ENCODE results near the gene RHOD. TPM values are rescaled to one million over a fixed set of nuclear protein-coding genes. Genes with fewer than 3 reads are reported as not detected.

RHOD gene
- polyA plus RNA-seq, 4 donors = 10.2 to 36.5 (median 32.2) TPM

GRCh38 chr11:67059671-67060070 is 3.0 kb downstream of the RHOD start:
- Histone ChIP-seq H3K27ac (ENCODE audit: low read depth in 1 of 3, low read length in 2 of 3) (no peak overlapping the region), H3K27me3 (ENCODE audit: control insufficient read depth in 3 of 3, insufficient read depth in 3 of 3, low read length in 3 of 3) (no peaks in the 10 kb centered on the region), H3K36me3 (ENCODE audit: control insufficient read depth in 3 of 3, insufficient read depth in 2 of 3, low read depth in 1 of 3, low read length in 3 of 3) (peaks cover 0 to 28% (median 0%) of the 10 kb centered on the region in 3 donors), H3K4me3 (ENCODE audit: low read depth in 1 of 3, low read length in 3 of 3) (no peak overlapping the region), H3K9me3 (ENCODE audit: control insufficient read depth in 2 of 2, insufficient read depth in 1 of 2, low read depth in 1 of 2, low read length in 1 of 2) (no peaks in the 10 kb centered on the region), H3K4me1 (ENCODE audit: control insufficient read depth in 3 of 3, insufficient read depth in 2 of 3, low read depth in 1 of 3, low read length in 2 of 3) (peaks cover 6 to 29% (median 7%) of the 10 kb centered on the region in 3 donors)
- 75 to 81% (median 79%) methylated on average over 3 of the region's 3 CpGs for WGBS, 3 donors
- FAIRE-seq = no peak
- DNase-seq = no peak

- Histone ChIP-seq H3K27ac (ENCODE audit: low read depth in 1 of 3, low read length in 2 of 3) (no peak overlapping the region), H3K4me3 (ENCODE audit: low read depth in 1 of 3, low read length in 3 of 3) (no peak overlapping the region), H3K36me3 (ENCODE audit: control insufficient read depth in 3 of 3, insufficient read depth in 2 of 3, low read depth in 1 of 3, low read length in 3 of 3) (peaks cover 0 to 28% (median 0%) of the 10 kb centered on the region in 3 donors), H3K27me3 (ENCODE audit: control insufficient read depth in 3 of 3, insufficient read depth in 3 of 3, low read length in 3 of 3) (no peaks in the 10 kb centered on the region), H3K9me3 (ENCODE audit: control insufficient read depth in 2 of 2, insufficient read depth in 1 of 2, low read depth in 1 of 2, low read length in 1 of 2) (no peaks in the 10 kb centered on the region), H3K4me1 (ENCODE audit: control insufficient read depth in 3 of 3, insufficient read depth in 2 of 3, low read depth in 1 of 3, low read length in 2 of 3) (peaks cover 6 to 26% (median 7%) of the 10 kb centered on the region in 3 donors)
- DNase-seq (no peak), FAIRE-seq (no peak)
- WGBS, 3 donors = 85 to 91% (median 88%) methylated on average over 7 of the region's 7 CpGs
Measured at GRCh38 chr11:67060111-67060522, 3.5 kb downstream of the RHOD start.

DNA sequence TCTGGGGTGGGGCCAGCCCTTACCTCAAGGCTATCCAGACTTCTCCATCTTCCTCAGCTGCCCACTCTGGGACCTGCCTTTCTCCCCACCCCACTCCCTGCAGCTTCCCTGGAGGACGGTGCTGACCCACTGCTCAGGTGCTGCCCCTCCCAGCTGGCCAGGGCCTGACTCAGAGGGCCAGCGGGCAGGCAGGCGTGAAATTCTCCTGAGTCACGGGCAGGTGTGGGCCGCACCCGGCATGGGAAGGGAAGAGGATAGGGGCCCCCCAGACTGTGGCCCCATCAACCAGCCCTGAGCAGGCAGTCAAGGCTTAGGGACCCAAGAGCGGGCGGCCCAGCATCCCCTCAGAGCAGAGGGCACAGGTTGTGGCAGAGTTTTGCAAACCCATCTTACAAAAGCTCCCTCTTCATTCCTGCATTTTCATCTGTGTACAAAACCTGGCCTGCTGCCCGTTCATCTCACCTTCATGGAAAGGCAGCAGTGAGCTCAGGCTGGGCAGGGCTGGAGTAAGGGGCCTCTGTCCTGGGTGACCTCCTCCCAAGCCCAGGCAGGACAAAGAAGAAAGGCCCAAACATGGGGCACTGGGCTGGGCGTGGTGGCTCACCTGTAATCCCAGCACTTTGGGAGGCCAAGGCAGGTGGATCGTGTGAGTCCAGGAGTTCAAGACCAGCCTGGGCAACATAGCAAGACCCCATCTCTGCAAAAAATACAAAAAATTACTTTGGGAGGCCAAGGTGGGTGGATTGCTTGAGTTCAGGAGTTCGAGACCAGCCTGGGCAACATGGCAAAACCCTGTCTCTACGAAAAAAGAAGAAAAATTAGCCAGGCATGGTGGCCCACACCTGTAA is 6.1 kb downstream of the RHOD start:
- peaks cover 0 to 4% (median 0%) of the 10 kb centered on the region in 3 donors for H3K4me1 ChIP-seq (ENCODE audit: control insufficient read depth in 3 of 3, insufficient read depth in 2 of 3, low read depth in 1 of 3, low read length in 2 of 3)
- FAIRE-seq = no peak
- H3K36me3 ChIP-seq (ENCODE audit: control insufficient read depth in 3 of 3, insufficient read depth in 2 of 3, low read depth in 1 of 3, low read length in 3 of 3) = peaks cover 0 to 46% (median 0%) of the 10 kb centered on the region in 3 donors
- DNase-seq = no peak
- WGBS, 3 donors = 69 to 82% (median 80%) methylated on average over 11 to 13 of the region's 13 CpGs
- no peaks in the 10 kb centered on the region for H3K9me3 ChIP-seq (ENCODE audit: control insufficient read depth in 2 of 2, insufficient read depth in 1 of 2, low read depth in 1 of 2, low read length in 1 of 2)
- H3K27me3 ChIP-seq (ENCODE audit: control insufficient read depth in 3 of 3, insufficient read depth in 3 of 3, low read length in 3 of 3) = no peaks in the 10 kb centered on the region
- H3K4me3 ChIP-seq (ENCODE audit: low read depth in 1 of 3, low read length in 3 of 3) = no peak overlapping the region
- H3K27ac ChIP-seq (ENCODE audit: low read depth in 1 of 3, low read length in 2 of 3) = no peak overlapping the region

GRCh38 chr11:67066333-67066709 is 9.7 kb downstream of the RHOD start:
- DNase-seq (no peak), FAIRE-seq (no peak)
- Histone ChIP-seq H3K4me3 (ENCODE audit: low read depth in 1 of 3, low read length in 3 of 3) (no peak overlapping the region), H3K27ac (ENCODE audit: low read depth in 1 of 3, low read length in 2 of 3) (no peak overlapping the region), H3K27me3 (ENCODE audit: control insufficient read depth in 3 of 3, insufficient read depth in 3 of 3, low read length in 3 of 3) (peaks cover 0 to 1% (median 0%) of the 10 kb centered on the region in 3 donors), H3K36me3 (ENCODE audit: control insufficient read depth in 3 of 3, insufficient read depth in 2 of 3, low read depth in 1 of 3, low read length in 3 of 3) (peaks cover 0 to 32% (median 0%) of the 10 kb centered on the region in 3 donors), H3K4me1 (ENCODE audit: control insufficient read depth in 3 of 3, insufficient read depth in 2 of 3, low read depth in 1 of 3, low read length in 2 of 3) (no peaks in the 10 kb centered on the region), H3K9me3 (ENCODE audit: control insufficient read depth in 2 of 2, insufficient read depth in 1 of 2, low read depth in 1 of 2, low read length in 1 of 2) (no peaks in the 10 kb centered on the region)
- 88 to 91% (median 91%) methylated on average over 3 of the region's 3 CpGs for WGBS, 3 donors

DNA sequence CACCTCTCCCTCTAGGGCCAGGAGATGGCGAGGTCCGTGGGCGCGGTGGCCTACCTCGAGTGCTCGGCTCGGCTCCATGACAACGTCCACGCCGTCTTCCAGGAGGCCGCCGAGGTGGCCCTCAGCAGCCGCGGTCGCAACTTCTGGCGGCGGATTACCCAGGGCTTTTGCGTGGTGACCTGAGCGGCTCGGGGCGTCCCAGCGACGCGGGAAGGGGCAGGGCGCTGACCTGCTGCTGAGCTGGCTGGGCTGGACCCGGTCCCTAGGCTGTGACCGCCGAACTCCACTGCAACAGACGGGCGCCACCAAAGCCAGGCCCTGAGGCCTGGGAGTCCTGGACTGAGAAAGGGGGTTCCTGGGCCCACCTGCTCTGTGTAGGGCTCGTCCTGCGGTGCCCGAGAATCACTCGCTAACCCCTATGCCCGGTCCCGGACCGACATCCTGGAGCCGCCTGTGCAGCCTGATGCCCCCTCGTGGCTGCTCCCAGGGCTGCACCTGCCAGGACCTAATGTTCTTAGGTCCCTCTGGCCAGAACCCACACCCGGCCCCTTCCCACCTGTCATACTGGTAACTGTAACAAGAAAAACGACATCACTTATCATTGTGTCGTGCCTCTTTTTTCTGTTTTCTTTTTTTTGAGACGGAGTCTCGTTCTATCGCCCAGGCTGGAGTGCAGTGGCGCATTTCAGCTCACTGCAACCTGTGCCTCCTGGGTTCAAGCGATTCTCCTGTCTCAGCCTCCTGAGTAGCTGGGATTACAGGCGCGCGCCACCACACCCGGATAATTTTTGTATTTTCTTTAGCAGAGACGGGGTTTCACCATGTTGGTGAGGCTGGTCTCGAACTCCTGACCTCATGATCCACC is 15.0 kb downstream of the RHOD start:
- Histone ChIP-seq H3K27me3 (ENCODE audit: control insufficient read depth in 3 of 3, insufficient read depth in 3 of 3, low read length in 3 of 3) (peaks cover 0 to 2% (median 0%) of the 10 kb centered on the region in 3 donors), H3K36me3 (ENCODE audit: control insufficient read depth in 3 of 3, insufficient read depth in 2 of 3, low read depth in 1 of 3, low read length in 3 of 3) (peaks cover 0 to 25% (median 0%) of the 10 kb centered on the region in 3 donors), H3K9me3 (ENCODE audit: control insufficient read depth in 2 of 2, insufficient read depth in 1 of 2, low read depth in 1 of 2, low read length in 1 of 2) (no peaks in the 10 kb centered on the region), H3K4me1 (ENCODE audit: control insufficient read depth in 3 of 3, insufficient read depth in 2 of 3, low read depth in 1 of 3, low read length in 2 of 3) (no peaks in the 10 kb centered on the region), H3K27ac (ENCODE audit: low read depth in 1 of 3, low read length in 2 of 3) (no peak overlapping the region), H3K4me3 (ENCODE audit: low read depth in 1 of 3, low read length in 3 of 3) (peak overlapping the region in 2 of 3 donors; percentile 6 to 8)
- FAIRE-seq (no peak), DNase-seq (peak; percentile 66 to 89)
- 46 to 58% (median 54%) methylated on average over 43 to 53 of the region's 53 CpGs for WGBS, 3 donors

- 83 to 85% (median 83%) methylated on average over 11 of the region's 11 CpGs for WGBS, 3 donors
- no peak overlapping the region for H3K27ac ChIP-seq (ENCODE audit: low read depth in 1 of 3, low read length in 2 of 3)
- H3K4me3 ChIP-seq (ENCODE audit: low read depth in 1 of 3, low read length in 3 of 3) = no peak overlapping the region
- H3K9me3 ChIP-seq (ENCODE audit: control insufficient read depth in 2 of 2, insufficient read depth in 1 of 2, low read depth in 1 of 2, low read length in 1 of 2) = no peaks in the 10 kb centered on the region
- H3K4me1 ChIP-seq (ENCODE audit: control insufficient read depth in 3 of 3, insufficient read depth in 2 of 3, low read depth in 1 of 3, low read length in 2 of 3) = peaks cover 0 to 4% (median 0%) of the 10 kb centered on the region in 3 donors
- H3K36me3 ChIP-seq (ENCODE audit: control insufficient read depth in 3 of 3, insufficient read depth in 2 of 3, low read depth in 1 of 3, low read length in 3 of 3) = peaks cover 0 to 18% (median 0%) of the 10 kb centered on the region in 3 donors
- no peak for DNase-seq
- H3K27me3 ChIP-seq (ENCODE audit: control insufficient read depth in 3 of 3, insufficient read depth in 3 of 3, low read length in 3 of 3) = peaks cover 0 to 2% (median 0%) of the 10 kb centered on the region in 3 donors
- no peak for FAIRE-seq
Measured at GRCh38 chr11:67072295-67072694, 15.6 kb downstream of the RHOD start.

- 81 to 85% (median 82%) methylated on average over 9 of the region's 9 CpGs for WGBS, 3 donors
- peaks cover 0 to 2% (median 0%) of the 10 kb centered on the region in 3 donors for H3K27me3 ChIP-seq (ENCODE audit: control insufficient read depth in 3 of 3, insufficient read depth in 3 of 3, low read length in 3 of 3)
- no peak overlapping the region for H3K27ac ChIP-seq (ENCODE audit: low read depth in 1 of 3, low read length in 2 of 3)
- DNase-seq (no peak), FAIRE-seq (no peak)
- no peaks in the 10 kb centered on the region for H3K9me3 ChIP-seq (ENCODE audit: control insufficient read depth in 2 of 2, insufficient read depth in 1 of 2, low read depth in 1 of 2, low read length in 1 of 2)
- no peak overlapping the region for H3K4me3 ChIP-seq (ENCODE audit: low read depth in 1 of 3, low read length in 3 of 3)
- peaks cover 2 to 18% (median 5%) of the 10 kb centered on the region in 3 donors for H3K4me1 ChIP-seq (ENCODE audit: control insufficient read depth in 3 of 3, insufficient read depth in 2 of 3, low read depth in 1 of 3, low read length in 2 of 3)
- H3K36me3 ChIP-seq (ENCODE audit: control insufficient read depth in 3 of 3, insufficient read depth in 2 of 3, low read depth in 1 of 3, low read length in 3 of 3) = peaks cover 0 to 16% (median 0%) of the 10 kb centered on the region in 3 donors
Measured at GRCh38 chr11:67073908-67074307, 17.3 kb downstream of the RHOD start.

DNA sequence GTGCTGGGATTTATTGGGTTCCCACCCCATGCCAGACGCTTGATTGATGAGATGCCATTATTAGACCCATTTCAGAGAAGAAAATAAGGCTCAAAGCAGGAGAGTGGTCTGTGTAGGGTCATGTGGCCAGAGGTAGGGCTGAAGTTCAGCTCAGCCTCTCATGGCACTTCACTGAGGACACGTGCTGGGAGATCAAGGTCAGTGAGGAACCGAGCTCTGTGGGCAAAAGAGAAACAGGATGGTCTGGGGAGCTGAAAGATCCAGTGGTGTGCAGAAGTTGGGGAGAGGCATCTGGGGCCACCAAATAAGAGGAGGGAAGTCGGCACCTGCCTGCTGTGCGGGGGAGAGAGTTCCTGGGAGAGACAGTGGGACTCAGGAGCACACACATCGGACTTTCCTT is 19.6 kb downstream of the RHOD start:
- DNase-seq = peak in 1 of 2 donors; percentile 31
- WGBS, 3 donors = 59 to 74% (median 63%) methylated on average over 6 of the region's 6 CpGs
- peaks cover 0 to 13% (median 0%) of the 10 kb centered on the region in 3 donors for H3K36me3 ChIP-seq (ENCODE audit: control insufficient read depth in 3 of 3, insufficient read depth in 2 of 3, low read depth in 1 of 3, low read length in 3 of 3)
- peaks cover 0 to 2% (median 0%) of the 10 kb centered on the region in 3 donors for H3K27me3 ChIP-seq (ENCODE audit: control insufficient read depth in 3 of 3, insufficient read depth in 3 of 3, low read length in 3 of 3)
- no peak overlapping the region for H3K27ac ChIP-seq (ENCODE audit: low read depth in 1 of 3, low read length in 2 of 3)
- H3K4me1 ChIP-seq (ENCODE audit: control insufficient read depth in 3 of 3, insufficient read depth in 2 of 3, low read depth in 1 of 3, low read length in 2 of 3) = peaks cover 2 to 22% (median 5%) of the 10 kb centered on the region in 3 donors
- no peak overlapping the region for H3K4me3 ChIP-seq (ENCODE audit: low read depth in 1 of 3, low read length in 3 of 3)
- FAIRE-seq = no peak
- no peaks in the 10 kb centered on the region for H3K9me3 ChIP-seq (ENCODE audit: control insufficient read depth in 2 of 2, insufficient read depth in 1 of 2, low read depth in 1 of 2, low read length in 1 of 2)

All from small intestine (tissue), 7 donors.